Lung (tissue), 4 donors: ENCODE results near the gene ST8SIA1. TPM values are rescaled to one million over a fixed set of nuclear protein-coding genes. Genes with fewer than 3 reads are reported as not detected.

Experiments used
- polyA plus RNA-seq, 2 donors: library from polyadenylated mRNA; stranded (reverse); fragments of 200-250 nt; gene quantifications; one replicate each; pipeline ENCODE4 v1.2.1, GENCODE V29; 2013
- total RNA-seq, 2 donors: library from RNA; depleted of rRNA in 1 of 2; stranded (reverse); fragments of >200 nt in 1 of 2; gene quantifications; one replicate each; pipeline ENCODE4 v1.2.1, GENCODE V29; 2014 to 2021
- donor health status: Bipolar disorder and iron deficiency.
- donor health status: healthy.
- donor health status: DM: yes; HTN: yes; CAD: no.

The ST8SIA1 gene
- total and polyA plus RNA-seq, 4 donors = 1.2 to 20.9 (median 3.5) TPM

Other genes with a start within 250 kb of the ST8SIA1 start
- gene C2CD5, start 209.8 kb upstream of the ST8SIA1 start, total RNA-seq = 10 to 100 TPM; 34.6 to 81.2 TPM
- 10 to 100 TPM; 13.4 to 14.7 TPM for gene C2CD5, start 209.8 kb upstream of the ST8SIA1 start, polyA plus RNA-seq